Effector memory CD4-positive, alpha-beta T cell (primary cell): ENCODE measurements around the gene RNU6-9.

Source experiments
- DNase-seq, 3 donors: peaks; one replicate each; pipeline ENCODE4 v3.0.0-alpha.2; 2020
- H3K27ac ChIP-seq: 2 replicates; pipeline ENCODE4 v1.7.0; 2013; ENCODE audit warnings: mild to moderate bottlenecking, low read length, moderate library complexity; ENCODE audit not compliant: insufficient read depth, poor library complexity, severe bottlenecking
- H3K27me3 ChIP-seq: replicated peaks from 2 replicates; pipeline ENCODE4 v1.7.0; 2013; ENCODE audit warnings: mild to moderate bottlenecking, low read length; ENCODE audit not compliant: insufficient read depth, control insufficient read depth, poor library complexity, severe bottlenecking
- H3K36me3 ChIP-seq: 2 replicates; pipeline ENCODE4 v1.7.0; 2013; ENCODE audit warnings: mild to moderate bottlenecking, low read length, moderate library complexity; ENCODE audit not compliant: control insufficient read depth, insufficient read depth
- H3K4me1 ChIP-seq: 2 replicates; pipeline ENCODE4 v1.7.0; 2013; ENCODE audit warnings: low read length, mild to moderate bottlenecking; ENCODE audit not compliant: control insufficient read depth, insufficient read depth, poor library complexity, severe bottlenecking
- H3K4me3 ChIP-seq: 2 replicates; pipeline ENCODE4 v1.7.0; 2013; ENCODE audit warnings: low read length, low read depth, mild to moderate bottlenecking; ENCODE audit not compliant: insufficient read depth, poor library complexity, severe bottlenecking
- H3K9me3 ChIP-seq: 2 replicates; pipeline ENCODE4 v1.7.0; 2013; ENCODE audit warnings: mild to moderate bottlenecking, low read length, moderate library complexity; ENCODE audit not compliant: control insufficient read depth

RNU6-9 gene

DNA sequence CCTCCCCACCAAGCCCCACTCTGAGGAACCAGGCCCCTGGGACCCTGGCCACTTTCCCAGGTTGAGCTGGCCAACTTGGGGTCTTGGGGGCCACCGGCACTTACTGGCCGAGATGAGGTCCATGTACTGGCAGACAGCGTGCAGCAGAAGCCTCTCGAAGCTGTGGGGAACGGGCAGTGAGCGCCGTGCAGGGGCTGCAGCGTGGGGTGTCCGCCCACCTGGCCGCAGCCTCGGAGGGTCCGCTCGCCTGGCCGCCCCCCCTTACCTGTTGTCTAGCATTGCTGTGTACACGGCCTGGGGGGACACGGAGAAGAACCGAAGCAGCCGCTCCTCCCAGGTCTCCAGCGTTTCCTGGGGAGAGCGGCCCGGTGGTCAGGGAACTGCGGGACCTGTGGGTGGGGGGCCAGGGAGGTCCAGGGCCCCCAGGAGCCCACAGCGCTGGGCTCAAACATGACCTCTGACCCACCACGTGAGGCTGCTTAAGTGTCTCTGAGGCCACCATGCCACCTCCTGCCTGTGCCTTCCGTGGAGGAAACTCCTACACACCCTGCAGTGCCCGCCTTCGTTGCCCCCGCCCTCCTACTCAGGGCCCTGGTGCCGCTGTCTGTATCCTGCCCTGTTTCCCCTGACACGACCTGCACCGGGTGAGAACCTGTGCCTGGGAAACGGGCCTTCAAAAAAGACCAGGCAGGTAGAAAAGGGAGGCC is 6.2 kb downstream of the RNU6-9 start:
- no peak for DNase-seq
- H3K27me3 ChIP-seq: no peaks in the 10 kb centered on the region
- H3K27ac ChIP-seq: peak overlapping the region; percentile 21
- no peak overlapping the region for H3K4me3 ChIP-seq
- H3K36me3 ChIP-seq: peaks cover 53% of the 10 kb centered on the region
- no peaks in the 10 kb centered on the region for H3K9me3 ChIP-seq
- no peaks in the 10 kb centered on the region for H3K4me1 ChIP-seq

DNA sequence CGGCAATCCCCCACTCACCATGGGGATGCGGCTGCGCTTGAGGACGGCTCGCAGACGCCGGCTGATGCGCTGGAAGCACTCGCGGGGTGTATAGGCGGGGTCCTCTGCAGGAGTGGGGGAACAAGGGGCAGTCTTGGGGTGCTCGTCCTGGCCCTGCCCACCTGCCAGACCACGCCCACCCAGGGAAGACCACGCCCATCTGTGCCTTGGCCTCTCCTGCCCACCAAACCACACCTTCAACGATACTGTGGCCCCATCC is 6.7 kb downstream of the RNU6-9 start:
- peaks cover 54% of the 10 kb centered on the region for H3K36me3 ChIP-seq
- DNase-seq: no peak
- H3K9me3 ChIP-seq: no peaks in the 10 kb centered on the region
- H3K4me3 ChIP-seq: no peak overlapping the region
- no peaks in the 10 kb centered on the region for H3K27me3 ChIP-seq
- H3K4me1 ChIP-seq: no peaks in the 10 kb centered on the region
- peak overlapping the region; percentile 21 for H3K27ac ChIP-seq

DNA sequence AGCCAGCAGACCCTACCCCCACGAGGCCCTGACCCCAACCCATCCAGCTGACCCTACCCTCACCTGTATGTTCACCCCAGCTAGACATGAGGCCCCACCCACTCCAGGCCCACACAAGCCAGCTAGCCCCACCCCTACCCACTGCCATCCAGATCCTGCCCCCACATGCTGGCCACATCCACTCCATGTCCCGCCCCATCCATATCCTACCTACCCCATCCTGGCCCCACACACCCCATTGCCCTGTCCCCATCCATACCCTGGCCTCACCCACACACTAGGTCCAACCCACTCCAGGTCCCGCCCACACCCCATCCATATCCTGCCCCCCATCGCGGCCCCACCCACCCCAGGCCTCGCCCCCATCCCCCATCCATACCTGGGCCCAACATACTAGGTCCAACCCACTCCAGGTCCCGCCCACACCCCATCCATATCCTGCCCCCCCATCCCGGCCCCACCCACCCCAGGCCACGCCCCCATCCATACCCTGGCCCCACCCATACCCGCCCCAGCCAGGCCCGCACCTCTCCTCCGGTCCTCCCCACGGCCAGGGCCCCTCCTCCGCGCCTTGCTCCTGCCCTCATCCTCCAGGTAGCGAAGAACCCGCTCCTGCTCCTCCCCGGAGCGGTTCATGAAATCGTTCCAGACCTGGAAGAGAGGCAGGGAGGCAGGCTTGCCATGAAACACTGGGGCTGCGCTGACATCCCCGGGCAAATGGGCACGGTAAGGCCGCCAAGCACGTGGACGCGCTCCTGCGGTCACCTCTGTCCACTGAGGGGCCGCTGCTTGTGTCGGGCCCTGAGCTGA is 7.2 kb downstream of the RNU6-9 start:
- Histone ChIP-seq H3K9me3 (no peaks in the 10 kb centered on the region), H3K4me1 (peaks cover under 1% of the 10 kb centered on the region), H3K27ac (peak overlapping the region; percentile 21), H3K36me3 (peaks cover 54% of the 10 kb centered on the region), H3K27me3 (no peaks in the 10 kb centered on the region), H3K4me3 (no peak overlapping the region)
- no peak for DNase-seq

DNA sequence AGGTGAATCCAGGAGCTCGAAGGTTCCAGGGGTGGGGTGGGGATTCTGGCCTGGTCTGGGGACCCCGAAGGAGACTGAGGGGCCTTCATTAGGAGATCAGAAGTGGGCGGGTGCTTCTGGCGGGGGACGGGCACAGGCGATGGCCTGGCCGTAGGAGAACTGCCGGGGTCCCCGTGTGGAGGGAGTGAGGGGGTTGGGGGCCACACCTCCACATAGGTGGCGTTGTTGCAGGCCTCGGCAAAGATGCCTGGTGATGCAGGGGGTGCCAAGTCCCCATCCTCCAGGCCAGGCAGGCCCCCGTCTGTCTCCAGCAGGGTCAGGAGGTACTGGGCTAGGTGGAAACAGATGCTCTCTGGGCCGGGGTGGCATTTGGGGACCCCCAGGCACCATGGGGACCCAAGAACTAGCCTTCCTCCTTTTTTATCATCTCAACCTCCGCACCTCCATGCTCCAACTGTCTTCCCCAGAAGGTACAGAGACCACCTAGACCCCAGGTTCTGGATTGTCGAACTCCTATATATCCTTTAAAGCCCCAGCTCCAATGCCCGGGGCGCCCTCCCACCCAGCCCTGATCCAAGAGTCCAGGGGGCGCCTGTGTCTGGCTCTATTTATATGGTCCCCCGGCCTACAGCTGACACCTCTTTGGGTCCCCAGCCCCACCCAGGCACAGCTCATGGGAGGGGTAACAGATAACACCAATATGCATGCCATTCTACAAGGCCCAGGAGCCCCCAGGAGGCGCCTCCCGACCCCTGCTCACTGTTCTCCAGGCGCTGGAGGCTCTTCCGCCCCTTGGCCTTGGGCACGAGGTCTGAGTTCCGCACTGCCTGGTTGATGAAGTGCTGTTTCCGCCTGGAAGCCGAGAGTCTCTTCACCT is 8.2 kb downstream of the RNU6-9 start:
- Histone ChIP-seq H3K36me3 (peaks cover 54% of the 10 kb centered on the region), H3K4me1 (peaks cover 4% of the 10 kb centered on the region), H3K4me3 (no peak overlapping the region), H3K9me3 (no peaks in the 10 kb centered on the region), H3K27me3 (no peaks in the 10 kb centered on the region), H3K27ac (no peak overlapping the region)
- no peak for DNase-seq

DNA sequence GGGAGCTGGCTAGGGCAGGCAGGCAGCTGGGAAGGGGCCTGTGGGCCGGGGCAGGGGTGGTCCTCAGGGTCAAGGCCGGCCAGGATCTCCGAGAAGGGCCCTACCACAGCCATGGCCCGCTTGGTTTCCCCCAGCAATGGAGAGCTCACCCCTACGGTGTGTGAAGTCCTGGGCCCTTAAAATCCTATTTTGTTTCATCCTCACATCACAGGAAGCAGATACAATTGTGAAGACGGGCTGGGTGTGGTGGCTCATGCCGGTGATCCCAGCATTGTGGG is 8.7 kb downstream of the RNU6-9 start:
- H3K27ac ChIP-seq: no peak overlapping the region
- no peak overlapping the region for H3K4me3 ChIP-seq
- no peaks in the 10 kb centered on the region for H3K27me3 ChIP-seq
- H3K9me3 ChIP-seq: no peaks in the 10 kb centered on the region
- H3K36me3 ChIP-seq: peaks cover 49% of the 10 kb centered on the region
- no peak for DNase-seq
- peaks cover 10% of the 10 kb centered on the region for H3K4me1 ChIP-seq

DNA sequence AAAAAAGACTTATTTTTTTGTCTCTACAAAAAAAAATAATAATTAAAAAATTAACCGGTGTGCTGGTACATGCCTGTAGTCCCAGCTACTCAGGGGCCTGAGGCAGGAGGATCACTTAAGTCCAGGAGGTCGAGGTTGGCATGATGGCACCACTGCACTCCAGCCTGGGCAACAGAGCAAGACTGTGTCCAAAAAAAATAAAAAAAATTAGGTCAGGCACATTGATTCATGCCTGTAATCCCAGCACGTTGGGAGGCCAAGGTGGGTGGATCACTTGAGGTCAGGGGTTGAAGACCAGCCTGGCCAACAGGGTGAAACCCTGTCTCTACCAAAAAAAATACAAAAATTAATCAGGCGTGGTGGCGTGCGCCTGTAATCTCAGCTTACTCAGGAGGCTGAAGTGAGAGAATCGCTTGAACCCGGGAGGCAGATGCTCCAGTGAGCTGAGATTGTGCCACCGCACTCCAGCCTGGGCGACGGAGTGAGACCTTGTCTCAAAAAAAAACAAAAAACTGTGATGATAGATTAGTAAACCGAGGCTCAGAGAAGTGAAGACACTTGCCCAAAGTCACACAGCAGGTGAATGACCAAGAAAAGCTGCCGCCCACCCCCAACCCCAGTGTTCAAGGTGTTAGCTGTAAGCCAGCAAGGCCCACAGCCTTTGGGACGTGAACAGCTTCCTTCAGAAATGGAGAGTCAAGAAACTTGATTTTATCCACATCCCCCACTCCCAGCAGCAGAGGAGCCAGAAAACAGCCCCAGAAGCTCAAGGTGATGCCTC is 9.4 kb downstream of the RNU6-9 start:
- Histone ChIP-seq H3K36me3 (peaks cover 43% of the 10 kb centered on the region), H3K4me3 (no peak overlapping the region), H3K9me3 (no peaks in the 10 kb centered on the region), H3K27ac (no peak overlapping the region), H3K27me3 (no peaks in the 10 kb centered on the region), H3K4me1 (peaks cover 16% of the 10 kb centered on the region)
- DNase-seq: no peak

DNA sequence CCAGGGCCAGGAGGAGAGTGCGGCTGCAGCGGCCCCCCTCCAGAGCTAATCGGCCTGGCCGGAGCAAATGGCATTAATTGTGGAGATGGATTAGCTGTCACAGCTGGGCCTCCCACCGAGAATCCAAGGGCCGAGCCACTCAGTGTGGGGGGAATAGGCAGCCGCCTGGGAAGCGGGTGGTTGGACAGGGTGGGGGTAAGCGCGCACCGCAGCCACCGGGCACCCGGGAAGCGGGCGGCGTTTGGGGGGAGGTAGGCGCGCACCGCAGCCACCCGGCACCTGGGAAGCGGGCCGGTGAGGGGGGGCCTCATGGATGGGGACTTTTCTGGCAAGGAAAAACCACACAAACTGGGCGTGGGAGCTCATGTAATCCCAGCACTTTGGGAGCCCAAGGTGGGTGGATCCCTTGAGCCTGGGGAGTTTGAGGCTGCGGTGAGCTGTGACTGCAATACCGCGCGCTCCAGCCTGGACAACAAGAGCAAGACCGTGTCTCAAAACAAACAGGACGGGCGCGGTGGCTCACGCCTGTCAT is 10.0 kb downstream of the RNU6-9 start:
- Histone ChIP-seq H3K4me1 (peaks cover 22% of the 10 kb centered on the region), H3K27ac (no peak overlapping the region), H3K4me3 (no peak overlapping the region), H3K9me3 (no peaks in the 10 kb centered on the region), H3K27me3 (no peaks in the 10 kb centered on the region), H3K36me3 (peaks cover 40% of the 10 kb centered on the region)
- DNase-seq: no peak

DNA sequence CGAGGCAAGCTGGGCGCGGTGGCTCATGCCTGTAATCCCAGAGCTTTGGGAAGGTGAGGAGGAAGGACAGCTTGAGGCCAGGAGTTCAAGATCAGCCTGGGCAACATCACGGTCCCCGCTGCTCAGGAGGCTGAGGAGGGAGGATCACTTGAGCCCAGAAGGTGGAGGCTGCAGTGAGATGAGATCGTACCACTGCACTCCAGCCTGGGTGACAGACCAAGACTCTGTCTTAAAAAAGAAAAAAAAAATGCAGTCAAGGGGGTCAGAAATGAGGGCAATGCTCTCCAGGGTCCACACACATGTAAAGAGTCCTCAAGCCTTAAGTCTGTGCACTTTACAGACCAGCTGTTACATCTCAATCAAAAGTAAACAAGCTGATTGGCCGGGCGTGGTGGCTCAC is 11.3 kb downstream of the RNU6-9 start:
- H3K4me1 ChIP-seq: peaks cover 32% of the 10 kb centered on the region
- H3K9me3 ChIP-seq: no peaks in the 10 kb centered on the region
- peaks cover 28% of the 10 kb centered on the region for H3K36me3 ChIP-seq
- H3K27ac ChIP-seq: no peak overlapping the region
- no peaks in the 10 kb centered on the region for H3K27me3 ChIP-seq
- DNase-seq: no peak
- H3K4me3 ChIP-seq: no peak overlapping the region

DNA sequence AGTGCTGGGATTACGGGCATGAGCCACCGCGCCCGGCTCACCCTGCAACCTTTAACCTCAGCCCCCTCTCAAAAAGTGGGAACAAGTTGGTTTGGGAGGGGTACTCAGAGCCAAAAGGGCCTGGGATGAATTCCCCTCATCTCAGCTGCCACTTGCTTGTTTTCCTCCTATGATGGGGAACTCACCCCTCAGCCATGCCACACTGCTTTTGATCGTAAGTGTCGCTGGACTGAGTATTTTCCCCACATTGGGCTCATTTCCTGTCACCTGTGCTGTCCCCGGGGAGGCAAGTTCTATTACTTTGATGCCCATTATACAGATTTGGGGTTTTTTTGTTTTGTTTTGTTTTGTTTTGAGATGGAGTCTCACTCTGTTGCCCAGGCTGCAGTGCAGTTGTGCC is 13.2 kb downstream of the RNU6-9 start:
- Histone ChIP-seq H3K27ac (peak overlapping the region; percentile 94), H3K4me1 (peaks cover 48% of the 10 kb centered on the region), H3K36me3 (peaks cover 19% of the 10 kb centered on the region)

More for the DNA sequence above, 13.2 kb downstream of the RNU6-9 start:
- no peaks in the 10 kb centered on the region for H3K9me3 ChIP-seq
- DNase-seq: no peak
- H3K4me3 ChIP-seq: no peak overlapping the region
- H3K27me3 ChIP-seq: no peaks in the 10 kb centered on the region
